ENCODE results near the gene SMYD2.

GRCh38 chr1:214364386-214364785, 83.4 kb downstream of the SMYD2 start:
- no peak for TF ChIP-seq CTCF (IDR thresholded peaks at IDR 0.05)
- TF ChIP-seq, protein P1, sequence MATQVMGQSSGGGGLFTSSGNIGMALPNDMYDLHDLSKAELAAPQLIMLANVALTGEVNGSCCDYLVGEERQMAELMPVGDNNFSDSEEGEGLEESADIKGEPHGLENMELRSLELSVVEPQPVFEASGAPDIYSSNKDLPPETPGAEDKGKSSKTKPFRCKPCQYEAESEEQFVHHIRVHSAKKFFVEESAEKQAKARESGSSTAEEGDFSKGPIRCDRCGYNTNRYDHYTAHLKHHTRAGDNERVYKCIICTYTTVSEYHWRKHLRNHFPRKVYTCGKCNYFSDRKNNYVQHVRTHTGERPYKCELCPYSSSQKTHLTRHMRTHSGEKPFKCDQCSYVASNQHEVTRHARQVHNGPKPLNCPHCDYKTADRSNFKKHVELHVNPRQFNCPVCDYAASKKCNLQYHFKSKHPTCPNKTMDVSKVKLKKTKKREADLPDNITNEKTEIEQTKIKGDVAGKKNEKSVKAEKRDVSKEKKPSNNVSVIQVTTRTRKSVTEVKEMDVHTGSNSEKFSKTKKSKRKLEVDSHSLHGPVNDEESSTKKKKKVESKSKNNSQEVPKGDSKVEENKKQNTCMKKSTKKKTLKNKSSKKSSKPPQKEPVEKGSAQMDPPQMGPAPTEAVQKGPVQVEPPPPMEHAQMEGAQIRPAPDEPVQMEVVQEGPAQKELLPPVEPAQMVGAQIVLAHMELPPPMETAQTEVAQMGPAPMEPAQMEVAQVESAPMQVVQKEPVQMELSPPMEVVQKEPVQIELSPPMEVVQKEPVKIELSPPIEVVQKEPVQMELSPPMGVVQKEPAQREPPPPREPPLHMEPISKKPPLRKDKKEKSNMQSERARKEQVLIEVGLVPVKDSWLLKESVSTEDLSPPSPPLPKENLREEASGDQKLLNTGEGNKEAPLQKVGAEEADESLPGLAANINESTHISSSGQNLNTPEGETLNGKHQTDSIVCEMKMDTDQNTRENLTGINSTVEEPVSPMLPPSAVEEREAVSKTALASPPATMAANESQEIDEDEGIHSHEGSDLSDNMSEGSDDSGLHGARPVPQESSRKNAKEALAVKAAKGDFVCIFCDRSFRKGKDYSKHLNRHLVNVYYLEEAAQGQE (IDR thresholded peaks at IDR 0.05) = no peak
- TF ChIP-seq NR3C1 (IDR thresholded peaks at IDR 0.05) = no peak
- TF ChIP-seq MYC (IDR thresholded peaks at IDR 0.05; ENCODE audit: borderline replicate concordance, low read length) = no peak
- no peak for TF ChIP-seq MAFK (IDR thresholded peaks at IDR 0.05; ENCODE audit: partially characterized antibody)
- TF ChIP-seq POLR2A (IDR thresholded peaks at IDR 0.05; ENCODE audit: low read length) = no peak
- TF ChIP-seq, protein P2, sequence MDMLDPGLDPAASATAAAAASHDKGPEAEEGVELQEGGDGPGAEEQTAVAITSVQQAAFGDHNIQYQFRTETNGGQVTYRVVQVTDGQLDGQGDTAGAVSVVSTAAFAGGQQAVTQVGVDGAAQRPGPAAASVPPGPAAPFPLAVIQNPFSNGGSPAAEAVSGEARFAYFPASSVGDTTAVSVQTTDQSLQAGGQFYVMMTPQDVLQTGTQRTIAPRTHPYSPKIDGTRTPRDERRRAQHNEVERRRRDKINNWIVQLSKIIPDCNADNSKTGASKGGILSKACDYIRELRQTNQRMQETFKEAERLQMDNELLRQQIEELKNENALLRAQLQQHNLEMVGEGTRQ (IDR thresholded peaks at IDR 0.05) = no peak
- no peak for TF ChIP-seq ZC3H11A (IDR thresholded peaks at IDR 0.05)
- TF ChIP-seq, protein P3, sequence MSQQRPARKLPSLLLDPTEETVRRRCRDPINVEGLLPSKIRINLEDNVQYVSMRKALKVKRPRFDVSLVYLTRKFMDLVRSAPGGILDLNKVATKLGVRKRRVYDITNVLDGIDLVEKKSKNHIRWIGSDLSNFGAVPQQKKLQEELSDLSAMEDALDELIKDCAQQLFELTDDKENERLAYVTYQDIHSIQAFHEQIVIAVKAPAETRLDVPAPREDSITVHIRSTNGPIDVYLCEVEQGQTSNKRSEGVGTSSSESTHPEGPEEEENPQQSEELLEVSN (IDR thresholded peaks at IDR 0.05; ENCODE audit: borderline replicate concordance, low read depth) = no peak

Measured in A549 (cell line).